Measurements from ENCODE around the gene PEMT.

- TF ChIP-seq CTCF (conservative IDR thresholded peaks at IDR 0.05 in 1 of 2, IDR thresholded peaks at IDR 0.05 in 1 of 2; ENCODE audit: low read depth in 1 of 2, low read length in 2 of 2) (no peak), EZH2 (IDR thresholded peaks at IDR 0.05; ENCODE audit: low read length, missing control alignments) (no peak)
Measured at GRCh38 chr17:17516941-17517720, 74.4 kb downstream of the PEMT start.

Data from fibroblast of lung (primary cell).